ENCODE data around the gene POFUT1.

POFUT1 gene

DNA sequence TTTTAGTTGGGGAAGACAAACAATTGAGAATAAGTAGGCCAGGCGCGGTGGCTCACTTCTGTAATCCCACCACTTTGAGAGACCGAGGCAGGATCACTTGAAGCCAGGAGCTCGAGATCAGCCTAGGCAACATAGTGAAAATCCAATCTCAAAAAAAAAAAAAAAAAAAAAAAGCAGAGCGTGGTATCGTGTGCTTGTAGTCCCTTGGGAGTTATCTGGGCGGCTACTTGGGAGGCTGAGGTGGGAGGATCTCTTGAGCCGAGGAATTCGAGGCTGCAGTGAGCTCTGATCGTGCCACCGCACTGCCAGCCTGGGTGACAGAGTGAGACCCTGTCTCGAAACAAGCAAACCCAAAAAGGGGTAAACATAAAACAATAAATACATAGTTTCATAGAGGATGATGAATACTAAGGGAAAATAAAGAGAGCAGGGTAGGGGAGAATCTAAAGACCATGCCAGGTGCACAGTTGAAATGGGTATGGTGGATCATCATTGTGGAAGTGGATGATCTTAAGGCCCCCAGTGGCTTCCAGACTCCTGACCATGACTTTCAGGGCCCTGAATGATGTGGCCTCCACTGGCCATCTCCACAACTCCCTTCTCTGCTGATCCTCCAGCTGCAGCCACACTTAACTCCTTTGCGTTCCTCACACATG, 947 bp downstream of the POFUT1 start:
- no peak for TF ChIP-seq POLR2A (IDR thresholded peaks at IDR 0.05; ENCODE audit: low read depth, low read length)
- DNase-seq (ENCODE audit: insufficient read length, low spot score): no peak
- no peak for FAIRE-seq

DNA sequence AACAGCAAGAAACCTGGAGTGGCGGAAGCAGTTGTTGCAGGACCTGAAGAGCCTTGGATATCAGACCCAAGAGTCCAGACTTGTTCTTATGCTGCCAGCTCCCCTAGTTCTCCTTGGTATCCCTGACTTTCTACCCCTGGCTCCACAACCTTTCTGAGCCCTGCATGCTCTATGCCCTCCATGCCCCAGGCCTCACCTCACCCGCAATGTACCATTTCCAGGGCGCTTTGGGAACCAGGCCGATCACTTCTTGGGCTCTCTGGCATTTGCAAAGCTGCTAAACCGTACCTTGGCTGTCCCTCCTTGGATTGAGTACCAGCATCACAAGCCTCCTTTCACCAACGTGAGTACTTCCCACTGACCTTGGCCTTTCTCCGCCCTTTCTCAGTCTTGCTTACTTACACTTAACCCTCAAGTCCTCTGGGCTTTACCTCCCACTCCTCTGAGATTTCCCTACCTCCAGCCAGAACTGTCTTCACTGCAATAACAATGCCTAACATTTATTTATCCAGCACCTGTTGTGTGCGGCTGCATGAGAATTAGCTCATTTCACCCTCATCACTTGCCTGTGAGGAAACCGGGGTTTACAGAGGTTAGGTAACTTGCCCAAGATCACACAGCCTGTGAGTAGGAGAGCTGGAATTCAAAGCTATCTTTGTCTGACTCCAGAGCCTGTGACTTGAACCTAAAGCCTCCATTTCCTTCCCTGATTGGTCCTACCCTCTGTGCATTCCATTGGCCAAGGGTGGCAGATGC, 2.3 kb downstream of the POFUT1 start:
- DNase-seq (ENCODE audit: insufficient read length, low spot score) (no peak), FAIRE-seq (no peak)
- TF ChIP-seq POLR2A (IDR thresholded peaks at IDR 0.05; ENCODE audit: low read depth, low read length): no peak

DNA sequence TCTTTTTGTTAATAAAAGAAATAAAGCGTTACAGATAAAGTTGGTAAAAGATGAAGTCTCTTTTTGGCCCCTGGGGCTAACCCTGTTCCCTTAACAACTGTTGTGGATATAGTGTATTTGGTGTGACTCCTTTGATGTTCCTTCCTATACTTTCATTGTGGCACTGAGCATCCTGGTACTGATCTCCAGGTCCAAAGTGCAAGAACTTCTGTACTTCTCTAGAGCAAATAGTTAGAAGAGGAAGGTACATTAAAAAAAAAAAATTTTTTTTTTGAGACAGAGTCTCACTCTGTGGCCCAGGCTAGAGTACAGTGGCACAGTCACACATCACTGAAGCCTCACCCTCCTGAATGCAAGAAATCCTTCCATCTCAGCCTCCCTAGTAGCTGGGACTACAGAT, 6.2 kb downstream of the POFUT1 start:
- no peak for TF ChIP-seq POLR2A (IDR thresholded peaks at IDR 0.05; ENCODE audit: low read depth, low read length)
- FAIRE-seq (no peak), DNase-seq (ENCODE audit: insufficient read length, low spot score) (no peak)

DNA sequence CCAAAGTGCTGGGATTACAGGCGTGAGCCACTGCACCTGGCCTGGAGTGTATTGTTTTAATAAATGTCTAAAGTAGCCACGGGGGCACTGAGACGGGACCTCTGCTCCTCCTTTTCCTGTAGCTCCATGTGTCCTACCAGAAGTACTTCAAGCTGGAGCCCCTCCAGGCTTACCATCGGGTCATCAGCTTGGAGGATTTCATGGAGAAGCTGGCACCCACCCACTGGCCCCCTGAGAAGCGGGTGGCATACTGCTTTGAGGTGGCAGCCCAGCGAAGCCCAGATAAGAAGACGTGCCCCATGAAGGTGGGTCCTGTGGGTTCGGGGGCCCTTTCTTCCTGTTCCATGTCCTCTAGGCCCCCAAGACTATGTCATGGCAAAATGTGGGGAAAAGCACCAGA, 7.5 kb downstream of the POFUT1 start:
- DNase-seq (ENCODE audit: insufficient read length, low spot score) (no peak), FAIRE-seq (no peak)
- TF ChIP-seq POLR2A (IDR thresholded peaks at IDR 0.05; ENCODE audit: low read depth, low read length): no peak

- no peak for DNase-seq (ENCODE audit: insufficient read length, low spot score)
- TF ChIP-seq POLR2A (IDR thresholded peaks at IDR 0.05; ENCODE audit: low read depth, low read length): no peak
- FAIRE-seq: no peak
Observed at GRCh38 chr20:32215729-32216128, 8.0 kb downstream of the POFUT1 start.

- DNase-seq (ENCODE audit: insufficient read length, low spot score) (no peak), FAIRE-seq (no peak)
- no peak for TF ChIP-seq POLR2A (IDR thresholded peaks at IDR 0.05; ENCODE audit: low read depth, low read length)
Observed at GRCh38 chr20:32216179-32217142, 8.8 kb downstream of the POFUT1 start.

GRCh38 chr20:32218156-32218900, 10.6 kb downstream of the POFUT1 start:
- FAIRE-seq (no peak), DNase-seq (ENCODE audit: insufficient read length, low spot score) (no peak)
- no peak for TF ChIP-seq POLR2A (IDR thresholded peaks at IDR 0.05; ENCODE audit: low read depth, low read length)

DNA sequence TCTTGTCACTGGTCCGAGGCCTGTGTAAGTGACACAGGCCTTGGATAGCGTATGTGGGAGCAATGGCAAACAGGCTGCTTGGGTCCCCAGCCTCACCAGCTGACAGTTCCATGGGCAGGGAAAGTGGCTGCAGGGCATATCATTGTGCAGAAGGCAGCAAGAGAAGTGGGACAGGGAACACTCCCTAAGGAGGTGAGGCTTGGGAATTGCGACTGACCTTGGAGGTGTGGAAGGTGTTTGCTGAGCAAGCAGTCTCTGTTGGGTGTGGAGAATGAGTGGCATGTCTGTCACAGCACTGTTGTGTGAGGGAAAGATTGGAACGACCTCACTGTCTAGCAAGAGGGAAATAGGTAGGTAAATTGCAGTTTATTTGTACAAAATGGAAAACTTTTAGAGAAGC, 16.8 kb downstream of the POFUT1 start:
- TF ChIP-seq POLR2A (IDR thresholded peaks at IDR 0.05; ENCODE audit: low read depth, low read length): no peak
- no peak for DNase-seq (ENCODE audit: insufficient read length, low spot score)
- no peak for FAIRE-seq

- DNase-seq (ENCODE audit: insufficient read length, low spot score): no peak
- FAIRE-seq: no peak
- no peak for TF ChIP-seq POLR2A (IDR thresholded peaks at IDR 0.05; ENCODE audit: low read depth, low read length)
Observed at GRCh38 chr20:32226391-32226790, 18.7 kb downstream of the POFUT1 start.

DNA sequence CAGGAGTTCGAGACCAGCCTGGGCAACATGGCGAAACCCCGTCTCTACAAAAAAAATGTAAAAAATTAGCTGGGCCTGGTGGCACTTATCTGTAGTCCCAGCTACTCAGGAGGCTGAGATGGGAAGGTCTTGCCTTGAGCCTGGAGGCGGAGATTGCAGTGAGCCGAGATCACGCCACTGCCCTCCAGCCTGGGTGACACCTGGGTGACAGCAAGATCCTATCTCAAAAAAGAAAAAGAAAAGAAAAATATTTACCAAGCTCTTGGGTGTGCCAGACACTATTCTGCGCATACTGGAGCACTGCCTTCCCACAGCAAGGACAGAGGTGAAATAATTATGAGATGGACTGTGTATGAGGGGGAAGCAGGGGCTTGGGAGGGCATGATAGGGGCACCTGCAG, 19.6 kb downstream of the POFUT1 start:
- FAIRE-seq: no peak
- TF ChIP-seq POLR2A (IDR thresholded peaks at IDR 0.05; ENCODE audit: low read depth, low read length): no peak
- DNase-seq (ENCODE audit: insufficient read length, low spot score): no peak

DNA sequence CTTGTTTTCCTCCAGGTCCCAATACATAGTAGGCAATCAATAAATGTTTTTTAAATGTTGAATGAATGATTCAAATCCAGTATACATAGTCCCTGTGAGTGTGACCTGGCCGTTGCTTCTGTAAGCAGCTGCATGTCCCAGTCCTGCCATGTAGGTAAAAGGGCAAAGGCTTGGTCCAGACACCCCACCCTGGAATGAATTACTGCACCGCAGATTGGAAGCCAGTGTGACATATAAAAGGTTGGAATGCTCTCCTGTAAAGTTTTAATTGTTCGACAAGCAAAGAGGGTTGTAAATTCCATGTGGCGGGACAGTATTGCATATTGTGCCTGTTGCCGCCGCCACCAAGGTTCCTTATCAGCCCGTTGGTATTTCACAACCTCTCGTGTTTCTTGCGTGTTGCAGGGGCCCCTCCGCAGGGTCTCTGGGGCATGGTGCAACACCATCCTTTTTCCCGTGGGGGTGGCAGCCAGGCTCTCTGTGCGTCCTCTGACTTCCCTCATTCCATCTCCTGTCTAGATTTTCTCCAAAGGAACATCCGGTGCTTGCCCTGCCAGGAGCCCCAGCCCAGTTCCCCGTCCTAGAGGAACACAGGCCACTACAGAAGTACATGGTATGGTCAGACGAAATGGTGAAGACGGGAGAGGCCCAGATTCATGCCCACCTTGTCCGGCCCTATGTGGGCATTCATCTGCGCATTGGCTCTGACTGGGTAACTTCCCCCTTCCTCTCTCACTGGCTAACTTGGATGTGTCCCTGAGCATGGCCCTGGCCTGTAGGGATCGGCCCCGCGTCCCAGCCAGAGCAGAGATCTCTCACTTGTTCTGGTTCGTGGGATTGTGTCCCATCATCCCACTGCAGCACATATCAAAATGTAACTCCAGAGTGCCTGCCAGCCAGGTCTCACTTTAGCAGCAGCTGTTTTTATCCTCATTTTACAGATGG, 20.3 kb downstream of the POFUT1 start:
- no peak for DNase-seq (ENCODE audit: insufficient read length, low spot score)

GRCh38 chr20:32229251-32229747, 21.6 kb downstream of the POFUT1 start:
- FAIRE-seq (no peak), DNase-seq (ENCODE audit: insufficient read length, low spot score) (no peak)
- TF ChIP-seq POLR2A (IDR thresholded peaks at IDR 0.05; ENCODE audit: low read depth, low read length): no peak

More for the DNA sequence above, 20.3 kb downstream of the POFUT1 start:
- FAIRE-seq: no peak
- no peak for TF ChIP-seq POLR2A (IDR thresholded peaks at IDR 0.05; ENCODE audit: low read depth, low read length)
